DND-41 (cell line): ENCODE measurements around the gene MIS18BP1.

Experiments
- CTCF ChIP-seq: IDR thresholded peaks from 2 replicates; pipeline ENCODE4 v1.5.1; 2012; ENCODE audit warnings: borderline replicate concordance, low read length, moderate library complexity, mild to moderate bottlenecking; ENCODE audit not compliant: poor library complexity, severe bottlenecking; ENCODE audit errors: extremely low read depth
- EZH2 ChIP-seq: IDR thresholded peaks from 3 replicates; pipeline ENCODE4 v1.6.1; 2012; ENCODE audit warnings: borderline replicate concordance, low read depth, mild to moderate bottlenecking, moderate library complexity, low read length, inconsistent platforms; ENCODE audit not compliant: severe bottlenecking

- TF ChIP-seq CTCF (no peak), EZH2 (no peak)
Observed at GRCh38 chr14:45185100-45185814, 67.7 kb downstream of the MIS18BP1 start.
